OCI-LY7 (cell line): ENCODE data around the gene GNB1. TPM values are rescaled to one million over a fixed set of nuclear protein-coding genes. Genes with fewer than 3 reads are reported as not detected.
A peak's percentile ranks its signal among the peaks of the same experiment; 100 is the strongest.

Experiments
- BruUV-seq: library from RNA; stranded (reverse); fragments of 400-500 nt; replicated peaks from 2 replicates; lab custom pipeline; 2021; lab: Mats Ljungman, UMichigan
- CTCF ChIA-PET: fragments of 300-600 bp; sonication (Branson Sonifier 250); formaldehyde crosslinking; loops from one replicate; lab custom pipeline; 2022; ENCODE audit warnings: antibody characterized with exemption; ENCODE audit not compliant: unreplicated experiment; lab: Charles Lee
- POLR2A ChIA-PET: fragments of 300-600 bp; sonication (Branson Sonifier 250); formaldehyde crosslinking; loops from one replicate; lab custom pipeline; 2022; ENCODE audit warnings: antibody characterized with exemption; lab: Charles Lee
- DNase-seq: peaks from one replicate; pipeline ENCODE4 v3.0.0-alpha.2; 2015; ENCODE audit warnings: low spot score
- H2AFZ ChIP-seq: fragments of 200-600 bp; sonication (generic), shearing (Covaris generic); 2 replicates; pipeline ENCODE4 v1.6.1; 2014; ENCODE audit warnings: mild to moderate bottlenecking, antibody characterized with exemption, low read length, moderate library complexity
- H3K27ac ChIP-seq: fragments of 200-600 bp; sonication (generic); 2 replicates; pipeline ENCODE4 v1.5.1; 2014; ENCODE audit warnings: mixed run types, low read depth, mild to moderate bottlenecking, moderate library complexity, low read length, inconsistent platforms; ENCODE audit not compliant: poor library complexity, severe bottlenecking
- H3K36me3 ChIP-seq: fragments of 200-600 bp; sonication (generic); 2 replicates; pipeline ENCODE4 v1.6.1; 2014; ENCODE audit warnings: mild to moderate bottlenecking, antibody characterized with exemption, low read length, moderate library complexity, mixed read lengths; ENCODE audit not compliant: insufficient read depth
- H3K4me1 ChIP-seq: fragments of 200-600 bp; sonication (generic); 2 replicates; pipeline ENCODE4 v1.5.1; 2014; ENCODE audit warnings: mild to moderate bottlenecking, low read length; ENCODE audit not compliant: insufficient read depth, poor library complexity, severe bottlenecking
- H3K4me2 ChIP-seq: fragments of 200-600 bp; sonication (generic); 2 replicates; pipeline ENCODE4 v1.6.1; 2014; ENCODE audit warnings: mild to moderate bottlenecking, low read length
- H3K4me3 ChIP-seq: fragments of 200-600 bp; sonication (generic); 2 replicates; pipeline ENCODE4 v1.5.1; 2014; ENCODE audit warnings: mild to moderate bottlenecking, low read depth, low read length; ENCODE audit not compliant: poor library complexity, severe bottlenecking
- H3K79me2 ChIP-seq: fragments of 200-600 bp; sonication (generic); 2 replicates; pipeline ENCODE4 v1.6.1; 2016; ENCODE audit warnings: low read depth, mild to moderate bottlenecking, low read length, moderate library complexity, mixed read lengths; ENCODE audit not compliant: insufficient read depth
- H3K9me2 ChIP-seq: fragments of 200-600 bp; sonication (generic); 2 replicates; pipeline ENCODE4 v1.6.1; 2016; ENCODE audit warnings: mild to moderate bottlenecking, low read length, mixed read lengths; ENCODE audit not compliant: insufficient read depth
- H3K9me3 ChIP-seq: fragments of 200-600 bp; sonication (generic); 2 replicates; pipeline ENCODE4 v1.6.1; 2014; ENCODE audit warnings: mild to moderate bottlenecking, mixed run types, low read length, mixed read lengths
- H4K20me1 ChIP-seq: fragments of 200-600 bp; sonication (generic); 2 replicates; pipeline ENCODE4 v1.6.1; 2014; ENCODE audit warnings: mild to moderate bottlenecking, antibody characterized with exemption, low read length, moderate library complexity, mixed read lengths; ENCODE audit not compliant: insufficient read depth
- EZH2phosphoT487 ChIP-seq: fragments of 200-600 bp; sonication (generic); IDR thresholded peaks from 2 replicates; pipeline ENCODE4 v1.6.1; 2018; ENCODE audit warnings: low read depth, borderline replicate concordance, mild to moderate bottlenecking, mixed run types, antibody characterized with exemption, low read length, moderate library complexity, mixed read lengths
- intact Hi-C: fragments of 100-400 bp; cut with micrococcal nuclease; formaldehyde crosslinking; loops from one replicate; pipeline ENCODE4 v1.10.0; 2022; ENCODE audit not compliant: unreplicated experiment
- total RNA-seq, 2 experiments: library from RNA; depleted of rRNA in 1 of 2; stranded (reverse); fragments of >200 nt in 1 of 2; shearing (Covaris generic) in 1 of 2; gene quantifications; 2 replicates each; pipeline ENCODE4 v1.2.3, GENCODE V29; 2014 to 2022
- TF ChIP-seq, protein P1 (sequence below): fragments of 200-600 bp; sonication (generic); conservative IDR thresholded peaks from 2 replicates; pipeline ENCODE4 v1.5.1; 2014; ENCODE audit warnings: mild to moderate bottlenecking, antibody characterized with exemption, low read length, moderate library complexity, mixed read lengths

Gene GNB1
- total RNA-seq, 2 experiments from 2014 or later: 101 to 502 TPM

DNA sequence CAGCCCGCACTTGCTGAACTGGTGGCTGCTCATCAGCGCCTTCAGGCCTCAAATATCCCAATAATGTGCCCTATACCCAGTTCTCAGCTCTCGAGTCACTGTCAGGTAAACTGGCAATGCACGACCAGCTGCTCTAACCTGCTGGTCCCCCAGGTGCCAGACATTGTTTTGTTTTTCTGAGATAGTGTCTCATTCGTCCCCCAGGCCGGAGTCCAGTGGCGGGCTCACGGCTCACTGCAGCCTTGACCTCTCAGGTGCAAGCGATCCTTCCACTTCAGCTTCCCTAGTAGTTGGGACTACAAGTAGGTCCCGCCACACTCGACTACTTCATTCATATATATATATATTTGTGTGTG, 111.6 kb downstream of the GNB1 start:
- Histone ChIP-seq H3K4me3 (peak overlapping the region; percentile 97), H3K9me2 (no peaks in the 10 kb centered on the region), H2AFZ (no peak overlapping the region), H3K9me3 (no peaks in the 10 kb centered on the region), H3K4me2 (peak overlapping the region; percentile 92), H3K4me1 (peaks cover 78% of the 10 kb centered on the region), H3K27ac (peak overlapping the region; percentile 96), H4K20me1 (peaks cover 8% of the 10 kb centered on the region), H3K79me2 (peaks cover 38% of the 10 kb centered on the region), H3K36me3 (peaks cover 23% of the 10 kb centered on the region)
- no peak for TF ChIP-seq EZH2phosphoT487
- TF ChIP-seq, protein P1, sequence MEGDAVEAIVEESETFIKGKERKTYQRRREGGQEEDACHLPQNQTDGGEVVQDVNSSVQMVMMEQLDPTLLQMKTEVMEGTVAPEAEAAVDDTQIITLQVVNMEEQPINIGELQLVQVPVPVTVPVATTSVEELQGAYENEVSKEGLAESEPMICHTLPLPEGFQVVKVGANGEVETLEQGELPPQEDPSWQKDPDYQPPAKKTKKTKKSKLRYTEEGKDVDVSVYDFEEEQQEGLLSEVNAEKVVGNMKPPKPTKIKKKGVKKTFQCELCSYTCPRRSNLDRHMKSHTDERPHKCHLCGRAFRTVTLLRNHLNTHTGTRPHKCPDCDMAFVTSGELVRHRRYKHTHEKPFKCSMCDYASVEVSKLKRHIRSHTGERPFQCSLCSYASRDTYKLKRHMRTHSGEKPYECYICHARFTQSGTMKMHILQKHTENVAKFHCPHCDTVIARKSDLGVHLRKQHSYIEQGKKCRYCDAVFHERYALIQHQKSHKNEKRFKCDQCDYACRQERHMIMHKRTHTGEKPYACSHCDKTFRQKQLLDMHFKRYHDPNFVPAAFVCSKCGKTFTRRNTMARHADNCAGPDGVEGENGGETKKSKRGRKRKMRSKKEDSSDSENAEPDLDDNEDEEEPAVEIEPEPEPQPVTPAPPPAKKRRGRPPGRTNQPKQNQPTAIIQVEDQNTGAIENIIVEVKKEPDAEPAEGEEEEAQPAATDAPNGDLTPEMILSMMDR: peak; percentile 49; the same call in 1 of the 2 replicates
- intact Hi-C loops: loop anchor here (1.0 to 2.0 kb wide), 4 partner anchors 54 to 127 kb away; no protein-coding TSS in a partner anchor
- ChIA-PET POLR2A (interaction anchor here (1.0 to 1.7 kb wide), 5 partner anchors 16 to 130 kb away, joined by 3 to 8 read pairs (median 4); no protein-coding TSS in a partner anchor), CTCF (interaction anchor here (0.5 to 1.3 kb wide), 6 partner anchors 10 to 148 kb away, joined by 3 to 5 read pairs (median 3); no protein-coding TSS in a partner anchor)
- no TSS peak for BruUV-seq
- DNase-seq: no peak

DNA sequence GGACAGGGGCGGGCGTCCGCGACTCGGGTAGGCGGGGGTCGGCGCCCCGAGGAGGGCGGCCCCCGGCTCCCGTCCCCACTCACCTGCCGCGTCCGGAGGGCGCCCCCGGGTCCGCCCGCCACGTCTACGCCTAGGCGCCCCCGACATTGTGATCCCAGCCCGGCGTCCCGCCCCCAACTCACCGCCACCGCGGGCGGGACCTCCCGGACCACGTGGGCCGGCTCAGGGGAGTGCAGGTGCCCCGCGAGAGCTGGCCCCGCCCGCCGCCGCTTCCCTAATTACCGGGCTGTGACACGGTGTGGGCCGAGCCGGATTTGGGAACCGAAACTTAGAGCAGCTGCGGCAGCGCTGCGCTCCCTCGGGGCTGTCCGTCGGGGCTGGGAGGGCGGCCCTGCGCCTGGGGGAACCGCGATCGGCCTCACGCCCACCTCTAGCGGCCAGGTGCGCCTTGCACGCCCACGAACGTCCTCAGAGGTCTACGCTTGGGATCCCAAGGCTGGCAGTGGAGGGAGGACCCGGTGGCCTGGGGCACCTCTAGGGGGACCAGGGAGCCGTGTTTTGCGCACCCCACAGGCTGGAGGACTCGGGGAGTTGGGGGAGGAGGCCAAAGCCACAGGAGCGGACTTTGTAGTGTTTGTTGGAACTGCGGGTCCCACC, 112.1 kb downstream of the GNB1 start:
- Histone ChIP-seq H3K36me3 (peaks cover 29% of the 10 kb centered on the region), H3K4me2 (peak overlapping the region; percentile 92), H3K79me2 (peaks cover 43% of the 10 kb centered on the region), H3K4me1 (peaks cover 78% of the 10 kb centered on the region), H3K9me3 (no peaks in the 10 kb centered on the region), H3K4me3 (peak overlapping the region; percentile 97), H3K27ac (peak overlapping the region; percentile 96), H3K9me2 (no peaks in the 10 kb centered on the region), H4K20me1 (peaks cover 8% of the 10 kb centered on the region), H2AFZ (no peak overlapping the region)
- POLR2A ChIA-PET: interaction anchor here (1.7 kb wide), 1 partner anchor 116 kb away, joined by 4 read pairs; no protein-coding TSS in a partner anchor
- CTCF ChIA-PET: interaction anchor here (0.5 to 0.6 kb wide), 2 partner anchors 130 to 147 kb away, joined by 3 read pairs; no protein-coding TSS in a partner anchor
- TF ChIP-seq, protein P1: peak; percentile 74
- TF ChIP-seq EZH2phosphoT487: no peak
- intact Hi-C loops: loop anchor here (1.0 to 2.0 kb wide), 4 partner anchors 54 to 128 kb away; no protein-coding TSS in a partner anchor
- DNase-seq: peak; percentile 99
- BruUV-seq: no TSS peak
